Measurements from ENCODE around the gene CYP2W1. TPM values are rescaled to one million over a fixed set of nuclear protein-coding genes. Genes with fewer than 3 reads are reported as not detected.

The CYP2W1 gene
- total RNA-seq, 1 donor from 2014 or later: not detected

- intact Hi-C loops (cut with micrococcal nuclease): no loop called here
These were observed 3.0 kb upstream of the CYP2W1 start for GRCh38 chr7:979886-980571.

DNA sequence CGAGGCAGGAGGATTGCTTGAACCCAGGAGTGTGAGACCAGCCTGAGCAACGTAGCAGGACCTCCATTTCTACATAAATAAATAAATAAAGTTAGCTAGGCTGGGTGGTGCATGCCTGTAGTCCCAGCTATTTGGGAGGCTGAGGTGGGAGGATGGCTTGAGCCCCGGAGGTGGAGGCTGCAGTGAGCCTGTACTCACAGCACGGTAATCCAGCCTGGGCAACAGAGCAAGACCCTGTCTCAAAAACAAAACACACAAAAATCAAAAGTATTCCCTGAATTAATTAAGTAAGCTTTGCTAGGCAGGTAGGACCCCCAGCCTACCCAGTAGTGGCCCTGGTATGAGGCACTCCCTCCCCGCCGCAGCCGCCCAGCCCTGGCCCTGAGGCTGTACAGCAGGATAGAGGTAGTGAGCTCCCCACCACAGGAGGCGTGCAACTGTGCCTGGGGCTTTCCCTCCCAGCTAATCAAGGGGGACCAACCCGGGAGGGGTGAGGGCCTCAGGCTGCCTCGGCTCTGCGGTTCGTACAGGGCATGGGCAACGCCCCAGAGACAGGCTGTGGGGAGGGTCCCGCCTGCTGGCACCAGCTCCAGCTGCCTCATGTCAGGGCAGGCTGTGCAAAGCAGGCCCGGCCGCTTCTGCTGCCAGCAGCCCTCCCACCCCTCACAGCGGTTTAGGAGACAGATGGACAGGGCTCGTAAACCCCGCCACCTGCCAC lies 1.0 kb upstream of the CYP2W1 start:
- intact Hi-C loops (cut with micrococcal nuclease): no loop called here

- intact Hi-C loops (cut with micrococcal nuclease): no loop called here
These were observed 424 bp upstream of the CYP2W1 start for GRCh38 chr7:982511-983003.

DNA sequence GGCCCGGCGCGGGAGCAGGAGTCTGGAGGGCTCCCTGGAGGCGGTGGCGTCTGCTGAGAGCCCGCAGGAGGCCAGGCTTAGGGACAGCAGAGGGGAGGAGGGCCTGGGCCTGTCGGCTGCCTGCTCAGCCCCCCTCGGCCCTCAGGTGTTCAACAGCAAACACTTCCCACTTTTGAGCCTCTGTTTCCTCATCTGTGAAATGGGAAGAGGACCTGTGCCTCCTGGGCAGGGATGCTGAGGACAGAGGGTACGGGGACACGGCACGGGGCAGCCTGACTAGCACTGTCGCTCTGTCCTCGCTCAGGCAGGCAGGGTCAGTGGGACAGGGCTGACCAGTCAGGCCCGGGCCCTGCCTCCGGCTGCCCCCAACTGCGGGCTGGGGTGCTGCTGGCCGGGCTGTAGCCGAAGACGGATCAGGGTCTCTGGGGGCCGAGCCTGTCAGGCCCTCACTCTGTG lies 663 bp downstream of the CYP2W1 start:
- intact Hi-C loops (cut with micrococcal nuclease): no loop called here

GRCh38 chr7:984361-985126 lies 1.6 kb downstream of the CYP2W1 start:
- intact Hi-C loops (cut with micrococcal nuclease): no loop called here

GRCh38 chr7:985127-985416 lies 2.1 kb downstream of the CYP2W1 start:
- intact Hi-C loops (cut with micrococcal nuclease): no loop called here

- intact Hi-C loops (cut with micrococcal nuclease): no loop called here
These were observed 3.1 kb downstream of the CYP2W1 start for GRCh38 chr7:985915-986741.

- intact Hi-C loops (cut with micrococcal nuclease): no loop called here
These were observed 4.1 kb downstream of the CYP2W1 start for GRCh38 chr7:986766-987751.

DNA sequence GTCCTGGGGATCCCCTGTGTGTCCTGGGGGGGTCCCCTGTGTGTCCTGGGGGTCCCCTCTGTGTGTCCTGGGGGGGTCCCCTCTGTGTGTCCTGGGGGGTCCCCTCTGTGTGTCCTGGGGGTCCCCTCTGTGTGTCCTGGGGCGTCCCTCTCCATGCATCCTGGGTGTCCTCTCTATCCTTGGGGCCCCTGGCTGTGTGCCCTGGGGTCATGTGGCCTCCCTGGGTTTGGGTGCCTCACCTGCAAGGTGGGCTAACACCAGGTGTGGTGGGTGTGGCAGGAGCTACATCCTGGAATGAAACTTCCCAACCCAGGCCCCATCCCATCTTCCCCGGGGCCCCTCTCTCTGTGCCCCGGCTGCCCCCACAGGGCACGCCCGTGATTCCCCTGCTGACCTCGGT lies 4.9 kb downstream of the CYP2W1 start:
- intact Hi-C loops (cut with micrococcal nuclease): no loop called here

DNA sequence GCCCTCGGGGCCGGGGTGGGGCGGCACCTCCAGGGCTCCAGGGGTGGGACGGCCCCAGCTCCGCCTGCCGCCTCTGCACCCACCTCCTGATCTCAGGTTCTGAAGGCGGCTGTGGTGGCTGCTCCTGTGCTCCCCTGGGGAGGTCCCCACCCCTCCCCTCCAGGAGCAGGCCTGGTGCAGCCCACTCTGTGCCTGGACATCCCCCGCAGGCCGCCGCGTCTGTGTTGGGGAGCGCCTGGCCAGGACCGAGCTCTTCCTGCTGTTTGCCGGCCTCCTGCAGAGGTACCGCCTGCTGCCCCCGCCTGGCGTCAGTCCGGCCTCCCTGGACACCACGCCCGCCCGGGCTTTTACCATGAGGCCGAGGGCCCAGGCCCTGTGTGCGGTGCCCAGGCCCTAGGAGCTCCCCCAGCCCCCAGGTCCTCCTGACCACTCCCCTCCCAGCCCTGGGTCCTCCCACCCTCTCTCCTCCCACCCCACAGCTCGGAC lies 5.5 kb downstream of the CYP2W1 start:
- intact Hi-C loops (cut with micrococcal nuclease): no loop called here

DNA sequence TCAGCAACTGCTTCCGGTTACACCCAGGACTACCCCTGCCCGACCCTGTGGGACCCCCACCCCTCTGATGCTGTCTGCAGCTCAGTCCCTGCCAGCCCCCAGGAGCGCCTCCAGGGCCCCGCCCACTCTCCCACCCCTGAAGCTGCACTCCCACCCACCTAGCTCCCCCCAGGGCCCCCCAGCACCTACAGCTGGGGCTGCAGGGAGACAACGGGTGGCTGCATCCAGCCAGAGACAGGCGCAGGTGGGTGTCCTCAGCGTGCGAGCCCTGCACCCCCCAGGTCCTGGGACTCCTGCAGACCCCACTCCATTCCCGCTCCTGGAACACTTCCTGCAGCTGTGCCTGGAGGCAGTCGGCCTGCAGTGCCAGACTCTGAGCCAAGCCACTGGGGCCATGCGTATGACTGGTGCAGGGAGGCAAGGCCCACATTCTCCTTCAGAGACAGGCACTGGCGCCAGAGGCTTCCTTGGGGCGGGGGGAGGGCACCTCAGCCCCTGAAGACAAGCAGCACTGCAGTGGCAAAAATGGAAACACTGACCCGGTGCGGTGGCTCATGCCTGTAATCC lies 6.1 kb downstream of the CYP2W1 start:
- intact Hi-C loops (cut with micrococcal nuclease): no loop called here

GRCh38 chr7:990352-990932 lies 7.5 kb downstream of the CYP2W1 start:
- intact Hi-C loops (cut with micrococcal nuclease): no loop called here

GRCh38 chr7:990933-991728 lies 8.2 kb downstream of the CYP2W1 start:
- intact Hi-C loops (cut with micrococcal nuclease): no loop called here

GRCh38 chr7:991729-992656 lies 9.0 kb downstream of the CYP2W1 start:
- intact Hi-C loops (cut with micrococcal nuclease): loop anchor here (2.0 kb wide), 1 partner anchor 185 kb away; no protein-coding TSS in a partner anchor

DNA sequence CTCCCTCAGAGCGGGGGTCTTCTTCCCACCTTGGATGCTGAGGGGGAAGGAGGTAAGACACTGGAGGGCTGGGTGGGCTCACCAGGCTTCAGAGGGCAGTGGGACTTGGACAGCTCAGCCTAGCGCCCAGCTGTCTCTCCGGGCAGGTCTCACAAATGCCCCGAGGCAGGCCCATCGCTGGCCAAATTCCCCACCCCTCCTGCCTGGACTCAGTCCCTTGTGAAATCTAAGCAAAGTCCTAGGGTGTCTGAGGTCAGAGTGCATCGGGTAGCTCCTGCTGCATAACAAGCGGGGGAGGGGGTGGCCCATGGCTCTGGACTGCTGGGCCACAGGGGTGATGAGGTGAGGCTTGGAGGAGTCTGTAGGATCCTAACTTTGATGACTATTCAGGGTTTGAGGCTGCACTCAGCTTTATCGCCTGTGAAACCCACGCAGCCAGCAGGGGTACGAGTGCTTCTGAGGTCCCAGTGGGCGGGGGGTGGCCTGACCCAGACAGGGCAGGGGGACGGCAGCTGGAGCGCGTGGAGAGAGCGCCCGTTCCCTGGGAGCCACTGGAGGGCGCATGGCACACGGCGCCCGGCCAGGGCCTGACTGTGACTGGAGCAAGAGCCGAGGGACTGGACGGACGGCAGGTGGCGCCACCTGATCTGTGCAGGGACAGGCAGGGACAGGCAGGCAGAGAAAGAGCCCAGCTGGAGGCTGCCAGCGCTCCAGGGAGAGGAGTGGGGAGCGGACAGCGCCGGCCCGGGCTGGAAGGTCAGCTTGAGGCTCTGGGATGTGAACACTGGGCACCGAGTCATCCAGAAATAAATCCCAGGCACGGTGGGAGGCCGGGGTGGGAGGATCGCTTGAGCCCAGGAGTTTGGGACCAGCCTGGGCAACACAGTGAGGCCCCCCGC lies 10.0 kb downstream of the CYP2W1 start:
- intact Hi-C loops (cut with micrococcal nuclease): loop anchor here (1.0 to 2.0 kb wide), 2 partner anchors 72 to 184 kb away; no protein-coding TSS in a partner anchor

Data from T-helper 2 cell treated with Interferon-gamma antibody and Interleukin-4, amounts not matched to agents 100 ng/mL and 5 ng/mL, for 36 hours (primary cell).